HepG2 (cell line): ENCODE data around the gene DST. TPM values are rescaled to one million over a fixed set of nuclear protein-coding genes. Genes with fewer than 3 reads are reported as not detected.

Experiments
- AFF4 ChIP-seq: sonication (generic); formaldehyde crosslinking; IDR thresholded peaks from 2 replicates; pipeline ENCODE4 v1.4.0; 2020; ENCODE audit warnings: missing genetic modification reagents
- CC2D1A ChIP-seq: sonication (generic); formaldehyde crosslinking; IDR thresholded peaks from 2 replicates; pipeline ENCODE4 v1.8.1; 2023; ENCODE audit warnings: mild to moderate bottlenecking, missing genetic modification reagents
- CCAR2 ChIP-seq: fragments of 200-400 bp; formaldehyde crosslinking; optimal IDR thresholded peaks from 2 replicates; pipeline ENCODE3; 2018; ENCODE audit warnings: low read depth, mild to moderate bottlenecking, low read length, moderate library complexity
- GABPA ChIP-seq, 2 experiments: IDR thresholded peaks; 2 replicates each; pipeline ENCODE4 v1.6.1; 2011 to 2016; ENCODE audit warnings: low read depth in 2 of 2, low read length in 1 of 2, missing biosample characterization in 1 of 2, missing genetic modification characterization in 1 of 2
- GABPB1 ChIP-seq: IDR thresholded peaks from 2 replicates; pipeline ENCODE4 v1.6.1; 2016; ENCODE audit warnings: mild to moderate bottlenecking, missing genetic modification reagents, moderate library complexity, missing compliant biosample characterization
- GLI4 ChIP-seq: sonication (generic); formaldehyde crosslinking; IDR thresholded peaks from 2 replicates; pipeline ENCODE4 v1.5.1; 2020; ENCODE audit warnings: missing genetic modification reagents, mild to moderate bottlenecking, moderate library complexity, borderline replicate concordance
- HNRNPLL ChIP-seq: fragments of 200-400 bp; formaldehyde crosslinking; IDR thresholded peaks from 2 replicates; pipeline ENCODE4 v1.6.1; 2017; ENCODE audit warnings: mild to moderate bottlenecking, low read depth, low read length; ENCODE audit not compliant: poor library complexity, severe bottlenecking
- LCORL ChIP-seq, 2 experiments: fragments of 450-650 bp in 1 of 2; sonication (generic) in 1 of 2; formaldehyde crosslinking in 1 of 2; IDR thresholded peaks; 2 replicates each; pipeline versions ENCODE4 v1.5.0 to v1.6.1; 2017 to 2020; ENCODE audit warnings: antibody characterized with exemption in 1 of 2, missing genetic modification reagents in 1 of 2
- PITX1 ChIP-seq: sonication (generic); formaldehyde crosslinking; IDR thresholded peaks from 2 replicates; pipeline ENCODE4 v1.5.1; 2020; ENCODE audit warnings: mild to moderate bottlenecking, missing genetic modification reagents
- PLRG1 ChIP-seq: fragments of 450-650 bp; conservative IDR thresholded peaks from 2 replicates; pipeline ENCODE4 v1.6.1; 2016
- PRDM4 ChIP-seq: sonication (generic); formaldehyde crosslinking; IDR thresholded peaks from 2 replicates; pipeline ENCODE4 v1.9.0; 2021; ENCODE audit warnings: missing genetic modification reagents, borderline replicate concordance
- ZFP82 ChIP-seq: sonication (generic); formaldehyde crosslinking; IDR thresholded peaks from 2 replicates; pipeline ENCODE4 v1.5.1; 2020; ENCODE audit warnings: mild to moderate bottlenecking, missing genetic modification reagents, borderline replicate concordance
- ZNF207 ChIP-seq: fragments of 450-650 bp; IDR thresholded peaks from 2 replicates; pipeline ENCODE4 v1.6.1; 2016; ENCODE audit warnings: antibody characterized with exemption, borderline replicate concordance
- ZNF275 ChIP-seq: sonication (generic); formaldehyde crosslinking; IDR thresholded peaks from 2 replicates; pipeline ENCODE4 v1.8.0; 2022; ENCODE audit warnings: missing genetic modification reagents, mild to moderate bottlenecking, inconsistent platforms, borderline replicate concordance
- ZNF639 ChIP-seq: conservative IDR thresholded peaks from 2 replicates; pipeline ENCODE4 v1.6.1; 2018; ENCODE audit warnings: missing genetic modification reagents
- ZNF740 ChIP-seq: sonication (generic); formaldehyde crosslinking; IDR thresholded peaks from 2 replicates; pipeline ENCODE4 v1.4.0; 2020; ENCODE audit warnings: missing genetic modification reagents
- ZNF768 ChIP-seq: sonication (generic); formaldehyde crosslinking; IDR thresholded peaks from 2 replicates; pipeline ENCODE4 v1.4.0; 2020; ENCODE audit warnings: missing genetic modification reagents
- ZNF780A ChIP-seq: sonication (generic); formaldehyde crosslinking; IDR thresholded peaks from 2 replicates; pipeline ENCODE4 v1.8.0; 2022; ENCODE audit warnings: mild to moderate bottlenecking, missing genetic modification reagents, moderate library complexity
- polyA plus RNA-seq, 8 experiments: library from polyadenylated mRNA; depleted of rRNA in 3 of 8; stranded (reverse) in 7 of 8; unstranded in 1 of 8; fragments of >200 nt; fragmentation: Illumina TruSeq in 4 of 8; extraction: Trizol in 4 of 8; gene quantifications; 2 replicates each; pipeline versions ENCODE4 v1.2.1 to v1.2.3, GENCODE V29; 2011 to 2016; ENCODE audit warnings: low read depth in 4 of 8, missing spikeins in 1 of 8, mixed read lengths in 1 of 8; ENCODE audit not compliant: insufficient read depth in 1 of 8
- total RNA-seq, 5 experiments: library from RNA; depleted of rRNA; stranded (reverse); fragments of >200 nt; fragmentation: Illumina TruSeq; extraction: Trizol; gene quantifications; 2 replicates each; pipeline ENCODE4 v1.2.3, GENCODE V29; 2016; ENCODE audit warnings: low read depth in 1 of 5
- TF ChIP-seq, protein P1 (sequence below): sonication (generic); formaldehyde crosslinking; IDR thresholded peaks from 2 replicates; pipeline ENCODE4 v1.4.0; 2020; ENCODE audit warnings: missing genetic modification reagents

Gene DST
- total and polyA plus RNA-seq, 2 of the 13 experiments (the other 11 are each of a cell fraction or from before 2014, with no cell fraction given), result 64.4 to 89.0 TPM

GRCh38 chr6:56655996-56656395 is 13.3 kb upstream of the DST start (continued):
- TF ChIP-seq PRDM4 (CRISPR knock-in tag) (no peak), ZFP82 (CRISPR knock-in tag) (no peak), ZNF780A (CRISPR knock-in tag) (no peak), GABPB1 (CRISPR knock-in tag) (no peak), ZNF275 (CRISPR knock-in tag) (no peak), PITX1 (peak; percentile 49; the same call in 1 of the 2 replicates), HNRNPLL (no peak), ZNF207 (no peak), CC2D1A (CRISPR knock-in tag) (no peak), ZNF740 (CRISPR knock-in tag) (no peak), ZNF768 (CRISPR knock-in tag) (no peak), ZNF639 (CRISPR knock-in tag) (no peak), GLI4 (CRISPR knock-in tag) (no peak), AFF4 (CRISPR knock-in tag) (no peak), PLRG1 (no peak), CCAR2 (no peak), LCORL (IDR thresholded peaks at IDR 0.05) (no peak), LCORL (CRISPR knock-in tag; IDR thresholded peaks at IDR 0.05) (0 out of 2 replicates have a peak, but pooled peaks have one; percentile 27), GABPA (IDR thresholded peaks at IDR 0.05; ENCODE audit: low read depth, low read length) (no peak), GABPA (CRISPR knock-in tag; IDR thresholded peaks at IDR 0.05; ENCODE audit: low read depth) (no peak)
- TF ChIP-seq, protein P1, sequence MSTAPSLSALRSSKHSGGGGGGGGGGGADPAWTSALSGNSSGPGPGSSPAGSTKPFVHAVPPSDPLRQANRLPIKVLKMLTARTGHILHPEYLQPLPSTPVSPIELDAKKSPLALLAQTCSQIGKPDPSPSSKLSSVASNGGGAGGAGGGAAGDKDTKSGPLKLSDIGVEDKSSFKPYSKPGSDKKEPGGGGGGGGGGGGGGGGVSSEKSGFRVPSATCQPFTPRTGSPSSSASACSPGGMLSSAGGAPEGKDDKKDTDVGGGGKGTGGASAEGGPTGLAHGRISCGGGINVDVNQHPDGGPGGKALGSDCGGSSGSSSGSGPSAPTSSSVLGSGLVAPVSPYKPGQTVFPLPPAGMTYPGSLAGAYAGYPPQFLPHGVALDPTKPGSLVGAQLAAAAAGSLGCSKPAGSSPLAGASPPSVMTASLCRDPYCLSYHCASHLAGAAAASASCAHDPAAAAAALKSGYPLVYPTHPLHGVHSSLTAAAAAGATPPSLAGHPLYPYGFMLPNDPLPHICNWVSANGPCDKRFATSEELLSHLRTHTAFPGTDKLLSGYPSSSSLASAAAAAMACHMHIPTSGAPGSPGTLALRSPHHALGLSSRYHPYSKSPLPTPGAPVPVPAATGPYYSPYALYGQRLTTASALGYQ (CRISPR knock-in tag), result no peak
